H9 (cell line): ENCODE data around the gene C4orf33. TPM values are rescaled to one million over a fixed set of nuclear protein-coding genes. Genes with fewer than 3 reads are reported as not detected.

Source experiments
- DNase-seq: peaks from one replicate; pipeline ENCODE4 v3.0.0-alpha.2; 2017
- H2AFZ ChIP-seq: one replicate; pipeline ENCODE4 v1.6.1; 2013; ENCODE audit warnings: mild to moderate bottlenecking, low read length, control low read depth, moderate library complexity
- H2AK5ac ChIP-seq: 2 replicates; pipeline ENCODE4 v1.6.1; 2013; ENCODE audit warnings: low read length, control low read depth, mixed read lengths; ENCODE audit not compliant: insufficient read length
- H2BK120ac ChIP-seq: one replicate; pipeline ENCODE4 v1.6.1; 2013; ENCODE audit warnings: low read depth, mild to moderate bottlenecking, low read length, control low read depth, inconsistent platforms; ENCODE audit not compliant: poor library complexity, severe bottlenecking
- H2BK12ac ChIP-seq: 2 replicates; pipeline ENCODE4 v1.6.1; 2013; ENCODE audit warnings: low read length, control low read depth, mixed read lengths, low read depth; ENCODE audit not compliant: insufficient read length
- H2BK15ac ChIP-seq: 2 replicates; pipeline ENCODE4 v1.6.1; 2013; ENCODE audit warnings: low read depth, low read length, control low read depth
- H2BK20ac ChIP-seq: one replicate; pipeline ENCODE4 v1.6.1; 2013; ENCODE audit warnings: low read depth, mild to moderate bottlenecking, low read length, control low read depth, inconsistent platforms; ENCODE audit not compliant: poor library complexity, severe bottlenecking
- H2BK5ac ChIP-seq: 2 replicates; pipeline ENCODE4 v1.6.1; 2013; ENCODE audit warnings: low read length, control low read depth, mixed read lengths; ENCODE audit not compliant: insufficient read length
- H3K14ac ChIP-seq: 2 replicates; pipeline ENCODE4 v1.6.1; 2013; ENCODE audit warnings: low read length, control low read depth; ENCODE audit not compliant: insufficient read depth
- H3K18ac ChIP-seq: 2 replicates; pipeline ENCODE4 v1.6.1; 2013; ENCODE audit warnings: low read depth, mild to moderate bottlenecking, mixed read lengths, low read length, control low read depth; ENCODE audit not compliant: insufficient read length
- H3K23ac ChIP-seq: 2 replicates; pipeline ENCODE4 v1.6.1; 2013; ENCODE audit warnings: low read length, control low read depth, mixed read lengths, low read depth; ENCODE audit not compliant: insufficient read length
- H3K23me2 ChIP-seq: 2 replicates; pipeline ENCODE4 v1.6.1; 2013; ENCODE audit warnings: low read depth, mild to moderate bottlenecking, mixed read lengths, low read length, control low read depth; ENCODE audit not compliant: insufficient read length, poor library complexity, severe bottlenecking
- H3K27ac ChIP-seq: 2 replicates; pipeline ENCODE4 v1.5.1; 2013; ENCODE audit warnings: low read length, control low read depth, mixed read lengths, low read depth; ENCODE audit not compliant: insufficient read length
- H3K27me3 ChIP-seq: 2 replicates; pipeline ENCODE4 v1.6.1; 2013; ENCODE audit warnings: low read length, control low read depth, inconsistent platforms; ENCODE audit not compliant: insufficient read depth
- H3K4ac ChIP-seq: 2 replicates; pipeline ENCODE4 v1.6.1; 2013; ENCODE audit warnings: low read depth, mild to moderate bottlenecking, control low read depth, inconsistent platforms, low read length, moderate library complexity
- H3K4me1 ChIP-seq: 2 replicates; pipeline ENCODE4 v1.6.1; 2013; ENCODE audit warnings: low read length, control low read depth, inconsistent platforms; ENCODE audit not compliant: insufficient read depth
- H3K4me2 ChIP-seq: 2 replicates; pipeline ENCODE4 v1.6.1; 2013; ENCODE audit warnings: low read length, control low read depth, mixed read lengths; ENCODE audit not compliant: insufficient read length, insufficient read depth
- H3K56ac ChIP-seq: 2 replicates; pipeline ENCODE4 v1.6.1; 2013; ENCODE audit warnings: low read depth, mild to moderate bottlenecking, mixed read lengths, low read length, control low read depth; ENCODE audit not compliant: insufficient read length
- H3K79me1 ChIP-seq: 2 replicates; pipeline ENCODE4 v1.6.1; 2013; ENCODE audit warnings: low read depth, mild to moderate bottlenecking, moderate library complexity, low read length, control low read depth, inconsistent platforms; ENCODE audit not compliant: insufficient read depth, poor library complexity, severe bottlenecking
- H3K79me2 ChIP-seq: 2 replicates; pipeline ENCODE4 v1.6.1; 2013; ENCODE audit warnings: low read length, control low read depth, inconsistent platforms; ENCODE audit not compliant: insufficient read depth
- H3K9ac ChIP-seq: 2 replicates; pipeline ENCODE4 v1.6.1; 2013; ENCODE audit warnings: low read length, control low read depth, mixed read lengths; ENCODE audit not compliant: insufficient read length; ENCODE audit errors: extremely low read depth
- H3K9me3 ChIP-seq: one replicate; pipeline ENCODE4 v1.6.1; 2013; ENCODE audit warnings: low read depth, low read length, inconsistent platforms; ENCODE audit not compliant: control insufficient read depth
- H3T11ph ChIP-seq: one replicate; pipeline ENCODE4 v1.6.1; 2013; ENCODE audit warnings: mild to moderate bottlenecking, low read length, control low read depth, inconsistent platforms
- H4K20me1 ChIP-seq: one replicate; pipeline ENCODE4 v1.6.1; 2013; ENCODE audit not compliant: control insufficient read depth, insufficient read length, insufficient read depth
- H4K5ac ChIP-seq: 2 replicates; pipeline ENCODE4 v1.6.1; 2013; ENCODE audit warnings: low read depth, mild to moderate bottlenecking, mixed read lengths, low read length, control low read depth; ENCODE audit not compliant: insufficient read length
- H4K8ac ChIP-seq: replicated peaks from 2 replicates; pipeline ENCODE4 v1.6.1; 2013; ENCODE audit warnings: low read length, control low read depth, mixed read lengths, low read depth; ENCODE audit not compliant: insufficient read length
- H4K91ac ChIP-seq: 2 replicates; pipeline ENCODE4 v1.6.1; 2013; ENCODE audit warnings: low read depth, mild to moderate bottlenecking, moderate library complexity, mixed read lengths, low read length, control low read depth; ENCODE audit not compliant: insufficient read length
- H3K27ac Mint-ChIP-seq, 3 experiments: 2 replicates in 2 of 3; 3 replicates in 1 of 3; pipeline ENCODE4 v1.8.0; 2020 to 2021; ENCODE audit warnings: mixed read lengths in 3 of 3, mild to moderate bottlenecking in 1 of 3, moderate library complexity in 1 of 3
- H3K27me3 Mint-ChIP-seq: 2 replicates; pipeline ENCODE4 v1.8.0; 2021; ENCODE audit warnings: low read depth, mild to moderate bottlenecking, moderate library complexity, mixed read lengths
- H3K36me3 Mint-ChIP-seq, 3 experiments: 2 replicates in 2 of 3; 3 replicates in 1 of 3; pipeline ENCODE4 v1.8.0; 2020 to 2021; ENCODE audit warnings: low read depth in 3 of 3, mixed read lengths in 3 of 3; ENCODE audit not compliant: insufficient read depth in 1 of 3
- H3K4me1 Mint-ChIP-seq, 2 experiments: 2 replicates each; pipeline ENCODE4 v1.8.0; 2020; ENCODE audit warnings: mixed read lengths in 2 of 2
- H3K4me3 Mint-ChIP-seq, 2 experiments: 2 replicates in 1 of 2; 3 replicates in 1 of 2; pipeline ENCODE4 v1.8.0; 2020 to 2021; ENCODE audit warnings: mild to moderate bottlenecking in 2 of 2, mixed read lengths in 2 of 2, moderate library complexity in 1 of 2
- H3K9me3 Mint-ChIP-seq, 2 experiments: 2 replicates in 1 of 2; 3 replicates in 1 of 2; pipeline ENCODE4 v1.8.0; 2020; ENCODE audit warnings: mild to moderate bottlenecking in 2 of 2, mixed read lengths in 2 of 2, moderate library complexity in 1 of 2
- WGBS: extraction: QIAGEN DNeasy Blood & Tissue Kit; methylation state at CpG from one replicate; pipeline ENCODE4 v1.1.7; 2013; ENCODE audit warnings: missing lambda C conversion rate, low lambda C conversion rate, mixed read lengths; ENCODE audit not compliant: insufficient read length; ENCODE audit errors: extremely low coverage; 5-methylcytosine and 5-hydroxymethylcytosine counted together
- total RNA-seq: library from RNA; stranded (reverse); gene quantifications from 2 replicates; pipeline ENCODE4 v1.2.1, GENCODE V29; 2021
- TF ChIP-seq, protein P1 (sequence below): fragments of 200-600 bp; sonication (generic); conservative IDR thresholded peaks from 3 replicates; pipeline ENCODE4 v1.8.0; 2021; ENCODE audit warnings: antibody characterized with exemption, mild to moderate bottlenecking

The C4orf33 gene
- total RNA-seq, 1 experiment from 2014 or later = 7.4 TPM

DNA sequence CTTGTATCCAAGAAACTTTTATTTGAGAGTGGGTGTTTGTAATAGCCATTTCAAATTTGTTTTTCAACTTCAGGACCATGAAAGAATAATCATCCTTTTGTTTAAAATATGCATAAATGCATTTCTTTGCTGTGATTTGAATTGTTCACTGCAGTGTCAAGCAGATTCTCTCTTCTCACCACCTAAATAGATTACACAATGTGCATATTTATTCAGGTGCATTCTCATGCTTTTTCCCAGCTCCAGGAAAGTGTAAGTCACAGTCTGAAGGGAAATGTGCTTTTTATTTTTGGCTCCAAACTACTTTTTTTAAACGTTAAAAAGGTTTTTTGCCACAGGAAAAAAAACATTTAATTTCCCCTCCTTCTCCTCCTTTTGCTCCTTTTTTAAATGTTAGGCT, 17.5 kb downstream of the C4orf33 start:
- Mint-ChIP-seq H3K27ac (no peak overlapping the region), H3K36me3 (peaks cover 0 to 2% (median 0%) of the 10 kb centered on the region in 3 experiments; a peak in 1 of 7 replicates), H3K9me3 (no peaks in the 10 kb centered on the region), H3K4me1 (peaks cover 30 to 31% of the 10 kb centered on the region in 2 experiments), H3K27me3 (no peaks in the 10 kb centered on the region), H3K4me3 (no peak overlapping the region)
- H2AFZ ChIP-seq = no peak overlapping the region
- no peak overlapping the region for H4K5ac ChIP-seq
- H2BK120ac ChIP-seq = no peak overlapping the region
- WGBS = no CpG with 5 or more reads among the region's 1 CpG
- no peak for DNase-seq
- H3K4ac ChIP-seq = no peak overlapping the region
- no peaks in the 10 kb centered on the region for H3K27me3 ChIP-seq
- no peak overlapping the region for H2BK5ac ChIP-seq
- no peak overlapping the region for H4K8ac ChIP-seq
- H3K56ac ChIP-seq = no peak overlapping the region
- H2BK20ac ChIP-seq = no peak overlapping the region
- H3K9me3 ChIP-seq = no peaks in the 10 kb centered on the region
- no peak overlapping the region for H2BK15ac ChIP-seq
- no peak overlapping the region for H3K18ac ChIP-seq
- H3K9ac ChIP-seq = no peak overlapping the region
- peaks cover 3% of the 10 kb centered on the region; the same call in 1 of the 2 replicates for H3K4me1 ChIP-seq
- H3T11ph ChIP-seq = no peak overlapping the region
- no peaks in the 10 kb centered on the region for H4K20me1 ChIP-seq
- TF ChIP-seq, protein P1, sequence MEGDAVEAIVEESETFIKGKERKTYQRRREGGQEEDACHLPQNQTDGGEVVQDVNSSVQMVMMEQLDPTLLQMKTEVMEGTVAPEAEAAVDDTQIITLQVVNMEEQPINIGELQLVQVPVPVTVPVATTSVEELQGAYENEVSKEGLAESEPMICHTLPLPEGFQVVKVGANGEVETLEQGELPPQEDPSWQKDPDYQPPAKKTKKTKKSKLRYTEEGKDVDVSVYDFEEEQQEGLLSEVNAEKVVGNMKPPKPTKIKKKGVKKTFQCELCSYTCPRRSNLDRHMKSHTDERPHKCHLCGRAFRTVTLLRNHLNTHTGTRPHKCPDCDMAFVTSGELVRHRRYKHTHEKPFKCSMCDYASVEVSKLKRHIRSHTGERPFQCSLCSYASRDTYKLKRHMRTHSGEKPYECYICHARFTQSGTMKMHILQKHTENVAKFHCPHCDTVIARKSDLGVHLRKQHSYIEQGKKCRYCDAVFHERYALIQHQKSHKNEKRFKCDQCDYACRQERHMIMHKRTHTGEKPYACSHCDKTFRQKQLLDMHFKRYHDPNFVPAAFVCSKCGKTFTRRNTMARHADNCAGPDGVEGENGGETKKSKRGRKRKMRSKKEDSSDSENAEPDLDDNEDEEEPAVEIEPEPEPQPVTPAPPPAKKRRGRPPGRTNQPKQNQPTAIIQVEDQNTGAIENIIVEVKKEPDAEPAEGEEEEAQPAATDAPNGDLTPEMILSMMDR = no peak
- no peak overlapping the region for H3K23ac ChIP-seq
- no peak overlapping the region for H3K4me2 ChIP-seq
- no peaks in the 10 kb centered on the region for H3K23me2 ChIP-seq
- H3K79me1 ChIP-seq = no peaks in the 10 kb centered on the region
- no peaks in the 10 kb centered on the region for H3K79me2 ChIP-seq
- no peak overlapping the region for H2AK5ac ChIP-seq
- H3K27ac ChIP-seq = no peak overlapping the region
- H3K14ac ChIP-seq = no peak overlapping the region
- no peak overlapping the region for H4K91ac ChIP-seq
- H2BK12ac ChIP-seq = no peak overlapping the region
